Stimulated activated CD4-positive, alpha-beta T cell treated with anti-CD3 and anti-CD28 coated beads, TNF-alpha, amount 100 ng/mL, for 1 hour (primary cell): Measurements from ENCODE around the gene KLHL10.

ENCODE experiments used
- DNase-seq, 3 donors: peaks; one replicate each; pipeline ENCODE4 v3.0.0-alpha.2; 2020; ENCODE audit warnings: low read depth in 3 of 3, low spot score in 1 of 3

Gene KLHL10

DNA sequence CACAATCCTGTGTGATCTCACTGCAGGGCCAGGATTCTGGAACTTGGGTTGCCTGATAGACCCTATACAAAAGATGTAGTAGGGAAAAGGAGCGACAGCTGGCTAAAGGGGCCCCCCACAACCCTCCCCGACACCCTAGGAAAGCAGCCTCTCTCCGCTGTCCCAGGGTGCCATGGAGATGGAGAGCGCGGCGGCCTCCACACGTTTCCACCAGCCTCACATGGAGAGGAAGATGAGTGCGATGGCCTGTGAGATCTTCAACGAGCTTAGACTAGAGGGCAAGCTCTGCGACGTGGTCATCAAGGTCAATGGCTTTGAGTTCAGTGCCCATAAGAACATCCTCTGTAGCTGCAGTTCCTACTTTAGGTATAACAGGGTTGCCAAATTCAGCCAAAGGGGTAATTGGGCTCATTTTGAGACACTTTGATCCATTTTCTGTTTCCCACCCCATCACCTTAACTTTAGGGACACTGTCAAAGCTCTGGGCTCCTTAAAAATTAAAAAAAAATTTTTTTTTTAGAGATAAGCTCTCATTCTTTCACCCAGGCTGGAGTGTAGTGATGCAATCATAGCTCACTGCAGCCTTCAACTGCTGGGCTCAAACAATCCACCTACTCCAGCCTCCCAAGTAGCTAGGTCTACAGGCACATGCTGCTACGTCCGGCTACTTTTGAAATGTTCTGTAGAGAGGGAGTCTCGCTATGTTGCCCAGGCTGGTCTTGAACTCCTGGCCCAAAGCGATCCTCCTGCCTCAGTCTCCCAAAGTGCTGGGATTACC is at the start of gene KLHL10:
Gene KLHL10 (plus strand): TSS at position 65 of the 778 bp plus-strand sequence. CDS start 108 bp downstream, at position 173.
- no peak for DNase-seq

DNA sequence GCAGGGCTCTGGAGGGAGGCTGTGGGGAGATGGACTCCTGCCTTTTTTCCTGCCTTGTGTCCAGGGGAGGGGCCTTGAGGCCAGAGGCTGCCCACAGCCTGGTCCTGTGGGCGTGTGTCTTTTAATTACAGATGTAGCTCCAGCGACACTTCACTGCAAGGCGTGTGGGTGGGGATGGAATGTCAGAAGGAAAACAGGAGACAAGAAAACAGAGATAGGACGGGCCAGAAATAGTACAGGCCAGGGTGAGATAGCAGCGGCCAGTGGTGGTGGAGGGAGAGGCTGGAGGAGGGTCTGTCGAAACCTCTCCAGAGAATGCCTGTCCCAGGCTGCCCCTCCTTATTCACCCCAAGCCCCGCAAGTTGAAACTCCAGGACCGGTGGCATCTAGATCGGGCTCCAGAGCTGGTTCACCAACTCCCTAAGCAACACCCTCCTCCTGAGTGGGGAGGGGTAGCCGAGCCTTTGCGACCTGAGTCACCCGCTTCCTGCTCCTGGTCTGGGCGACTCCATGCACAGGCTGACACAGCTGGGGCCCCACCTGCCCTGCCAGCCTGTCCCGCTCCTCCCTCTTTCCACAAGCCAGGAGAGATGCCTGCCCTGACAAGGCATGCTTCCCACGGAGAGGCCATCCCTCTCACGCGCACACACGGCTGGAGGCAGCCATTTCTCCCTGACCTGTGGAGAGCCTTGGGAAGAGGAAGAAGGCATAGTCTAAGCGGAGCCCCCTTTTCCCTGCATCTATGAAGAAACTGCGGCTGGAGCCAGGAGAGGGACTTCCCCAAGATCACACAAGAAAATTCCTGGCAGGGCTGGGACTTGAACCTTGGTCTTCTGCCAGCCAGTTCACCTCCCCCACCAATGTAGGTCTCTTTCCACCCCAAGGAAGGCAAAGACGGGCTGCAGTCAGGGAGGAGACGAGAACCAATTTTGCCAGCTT is 44.5 kb upstream of the KLHL10 start:
- no peak for DNase-seq

DNA sequence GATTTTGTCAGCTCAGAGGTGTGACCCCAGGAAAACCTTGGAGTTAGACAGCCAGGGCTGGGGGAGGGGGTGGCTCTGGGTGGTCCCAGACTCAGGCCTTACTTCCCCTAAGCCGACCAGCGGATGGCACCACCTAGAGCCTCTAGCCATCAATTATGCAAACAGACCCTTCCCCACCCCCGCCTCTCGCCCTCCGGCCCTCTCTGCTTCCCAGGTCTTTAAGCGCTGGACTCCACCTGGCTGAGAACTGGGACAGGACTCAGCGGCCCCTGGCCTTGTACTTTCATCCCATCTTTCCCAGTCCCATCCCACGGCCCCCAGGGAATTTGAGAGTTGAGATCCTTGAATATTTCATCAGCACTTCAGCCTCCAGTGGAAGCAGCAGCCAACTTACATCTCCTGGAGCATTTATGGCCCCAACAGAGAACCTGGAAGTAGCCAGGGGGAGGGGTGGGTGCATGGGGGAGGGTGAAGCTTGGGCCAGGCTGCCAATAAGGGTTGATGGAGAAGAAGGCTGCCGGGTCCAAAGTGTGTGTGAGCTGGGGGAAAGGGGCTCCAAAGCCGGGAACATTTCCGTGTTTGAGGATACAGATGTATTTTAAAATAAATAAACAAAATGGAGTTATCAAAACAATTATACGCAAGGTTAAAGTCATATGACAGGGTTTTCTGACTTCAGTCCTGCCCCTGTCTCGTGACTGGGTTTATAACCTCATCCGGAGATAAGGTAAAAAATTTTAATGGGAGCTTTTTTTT is 43.7 kb upstream of the KLHL10 start:
- DNase-seq: no peak

DNA sequence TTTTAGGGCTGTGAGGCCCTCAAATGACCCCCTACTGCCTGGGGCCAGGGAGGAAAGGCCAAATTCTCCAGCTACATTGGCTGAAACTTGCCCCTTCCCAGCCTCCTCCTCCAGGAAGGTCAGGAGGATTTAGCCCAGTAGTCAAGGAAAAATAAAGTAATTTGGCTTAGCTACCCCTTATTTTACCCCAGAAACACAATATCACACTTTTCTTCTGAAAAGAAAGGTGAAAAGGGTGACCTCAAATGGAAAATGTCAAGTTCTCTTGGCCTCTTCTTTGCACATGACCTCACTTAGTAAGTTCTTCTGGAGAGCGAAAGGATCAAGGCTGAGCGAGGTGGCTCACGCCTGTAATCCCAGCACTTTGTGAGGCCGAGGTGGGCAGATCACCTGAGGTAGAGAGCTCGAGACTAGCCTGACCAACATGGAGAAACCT is 43.1 kb upstream of the KLHL10 start:
- no peak for DNase-seq

DNA sequence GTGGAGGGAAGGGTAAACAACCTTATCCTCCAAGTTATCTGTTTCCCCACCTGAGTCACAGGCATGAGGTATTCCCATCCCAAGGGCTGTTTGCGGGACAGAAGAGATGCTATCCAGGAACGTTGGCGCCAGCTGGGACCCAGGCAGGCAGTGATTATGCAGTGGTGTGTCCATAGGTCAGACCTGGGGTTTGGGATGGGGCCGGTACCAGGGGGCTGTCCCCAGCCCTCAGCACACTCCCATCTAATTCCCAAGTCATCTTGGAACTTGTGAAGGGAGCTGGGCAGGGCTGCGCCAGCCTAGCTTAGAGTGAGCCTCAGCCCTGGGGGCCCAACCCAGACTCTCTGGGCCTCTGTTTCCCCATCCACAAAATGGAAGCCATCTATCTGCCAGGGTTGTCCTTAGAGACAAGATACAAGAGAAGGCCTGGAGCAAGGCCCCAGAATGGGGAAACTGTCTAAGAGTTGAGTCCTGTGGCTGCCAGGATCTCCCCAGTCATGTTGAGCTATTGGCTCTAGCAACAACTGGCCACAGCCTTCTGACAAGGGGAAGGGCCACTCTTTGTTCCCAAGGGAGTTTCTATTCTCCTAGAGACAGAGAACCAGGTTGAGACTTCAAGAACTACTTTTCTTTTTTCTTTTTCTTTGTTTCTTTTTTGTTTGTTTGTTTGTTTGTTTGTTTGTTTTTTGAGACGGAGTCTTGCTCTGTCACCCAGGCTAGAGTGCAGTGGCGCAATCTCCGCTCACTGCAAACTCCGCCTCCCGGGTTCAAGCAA is 41.3 kb upstream of the KLHL10 start:
- DNase-seq: no peak

DNA sequence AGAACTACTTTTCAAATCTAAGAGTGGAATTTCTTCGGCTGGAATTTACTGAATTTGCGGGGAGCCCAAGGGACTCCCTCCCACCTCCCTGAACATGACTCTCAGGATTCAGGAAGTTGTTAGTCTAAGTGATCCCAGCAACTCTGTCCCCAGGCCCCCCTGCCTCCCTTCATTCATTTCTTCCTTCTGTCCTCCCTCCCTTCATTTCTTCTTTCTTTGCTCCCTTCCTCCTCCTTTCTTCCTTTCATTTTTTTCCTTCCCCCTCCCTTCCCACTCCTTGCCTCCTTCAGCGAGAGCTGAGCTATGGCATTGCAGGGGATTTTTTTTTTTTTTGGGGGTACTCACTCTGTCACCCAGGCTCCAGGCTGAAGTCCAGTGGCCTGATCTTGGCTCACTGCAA is 40.2 kb upstream of the KLHL10 start:
- DNase-seq: no peak

DNA sequence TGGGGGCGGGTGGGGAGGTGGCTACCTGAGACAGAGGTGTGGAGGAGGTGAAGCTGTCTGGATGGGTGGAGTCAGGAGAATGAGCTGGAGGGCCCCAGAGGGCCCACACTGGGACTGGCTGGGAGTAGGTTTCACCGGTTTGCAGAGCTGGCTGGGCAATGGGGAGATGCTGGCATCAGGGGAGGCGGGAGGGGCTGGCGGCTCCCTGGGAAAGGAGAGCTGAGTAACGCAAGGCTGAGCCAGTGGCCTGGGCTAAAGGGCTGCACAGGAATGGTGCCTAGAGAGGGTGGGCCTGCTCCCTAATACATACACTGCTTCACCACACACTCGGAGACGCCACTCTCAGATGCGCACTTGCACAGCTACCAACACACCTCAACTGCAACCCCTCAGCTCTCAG is 38.3 kb upstream of the KLHL10 start:
- DNase-seq: no peak

DNA sequence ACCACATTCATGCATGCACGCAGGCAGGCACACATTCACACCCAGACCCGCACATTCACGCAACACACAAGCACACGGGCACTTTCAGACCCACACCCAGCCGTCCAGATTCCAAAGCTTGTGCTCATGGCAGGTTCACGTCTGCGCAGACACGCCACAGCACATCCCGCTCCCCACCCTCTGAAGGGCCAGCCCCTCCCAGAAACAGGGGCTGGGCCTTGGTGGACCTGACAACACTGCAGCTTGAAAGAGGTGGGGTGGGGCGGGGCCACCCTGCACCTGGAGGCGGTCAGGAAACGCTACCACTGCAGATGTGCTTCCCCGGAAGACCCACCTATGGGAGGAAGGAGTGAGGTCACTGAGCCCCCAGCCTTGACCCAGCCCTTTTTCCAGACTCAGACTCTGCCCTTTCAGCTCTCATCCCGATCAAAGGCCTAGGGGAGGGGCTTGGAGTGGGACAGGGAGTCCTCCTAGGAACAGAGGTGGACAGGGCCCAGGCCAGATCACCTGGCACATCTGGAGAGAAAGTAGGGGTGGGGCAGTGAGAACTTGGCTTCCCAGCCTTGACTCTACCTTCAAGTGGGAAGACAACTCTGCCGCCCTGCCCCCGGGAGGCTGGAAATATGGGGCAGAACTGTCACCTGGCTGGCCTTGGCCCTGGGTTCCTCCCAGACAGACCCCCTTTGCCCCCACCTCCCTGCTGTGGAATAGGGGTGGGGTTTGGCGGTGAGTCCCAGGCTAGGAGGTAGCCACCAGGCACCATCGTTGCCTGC is 36.8 kb upstream of the KLHL10 start:
- no peak for DNase-seq

DNA sequence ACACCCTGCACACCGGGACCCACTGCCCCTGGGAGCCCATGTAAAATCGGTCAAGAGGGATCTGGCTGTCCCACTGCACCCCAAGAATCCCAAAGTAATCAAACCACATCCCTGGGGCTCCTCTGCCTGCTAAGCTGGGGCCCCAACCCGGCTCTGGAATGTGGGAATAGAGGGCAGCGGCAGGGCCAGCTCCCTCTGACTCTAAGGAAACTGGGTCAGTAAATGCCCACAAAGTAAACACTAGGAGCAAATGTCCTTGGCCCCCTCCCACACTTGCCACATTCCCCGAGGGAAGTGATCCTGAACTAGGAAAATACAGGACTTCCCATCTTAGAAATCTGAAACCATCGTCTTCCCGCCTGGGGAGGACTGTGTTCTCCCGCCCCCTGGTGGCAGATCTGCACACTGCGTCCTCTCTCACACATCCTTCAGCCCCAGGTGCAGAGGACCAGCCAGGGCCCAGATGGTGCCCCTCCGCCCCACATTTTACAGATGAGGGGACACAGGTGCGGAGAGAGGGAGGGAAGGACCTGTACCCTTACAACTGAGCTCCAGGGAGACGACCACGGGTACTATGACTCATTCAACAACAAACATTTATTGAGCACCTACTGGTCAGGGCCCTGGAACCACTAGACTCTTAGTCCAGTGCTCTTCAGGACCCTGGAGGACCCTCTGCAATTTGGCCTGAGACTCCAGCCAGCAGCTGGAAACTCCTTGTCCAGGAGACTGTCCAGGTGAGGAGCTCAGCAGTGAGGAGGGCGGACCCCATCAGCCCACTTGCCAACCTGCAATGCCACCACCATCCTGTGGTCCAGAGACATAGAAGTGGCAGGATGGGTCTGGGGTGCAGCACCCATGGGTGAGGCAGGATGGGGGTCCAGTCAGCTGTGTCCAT is 36.0 kb upstream of the KLHL10 start:
- peak; percentile 31 to 73 (median 51) for DNase-seq

DNA sequence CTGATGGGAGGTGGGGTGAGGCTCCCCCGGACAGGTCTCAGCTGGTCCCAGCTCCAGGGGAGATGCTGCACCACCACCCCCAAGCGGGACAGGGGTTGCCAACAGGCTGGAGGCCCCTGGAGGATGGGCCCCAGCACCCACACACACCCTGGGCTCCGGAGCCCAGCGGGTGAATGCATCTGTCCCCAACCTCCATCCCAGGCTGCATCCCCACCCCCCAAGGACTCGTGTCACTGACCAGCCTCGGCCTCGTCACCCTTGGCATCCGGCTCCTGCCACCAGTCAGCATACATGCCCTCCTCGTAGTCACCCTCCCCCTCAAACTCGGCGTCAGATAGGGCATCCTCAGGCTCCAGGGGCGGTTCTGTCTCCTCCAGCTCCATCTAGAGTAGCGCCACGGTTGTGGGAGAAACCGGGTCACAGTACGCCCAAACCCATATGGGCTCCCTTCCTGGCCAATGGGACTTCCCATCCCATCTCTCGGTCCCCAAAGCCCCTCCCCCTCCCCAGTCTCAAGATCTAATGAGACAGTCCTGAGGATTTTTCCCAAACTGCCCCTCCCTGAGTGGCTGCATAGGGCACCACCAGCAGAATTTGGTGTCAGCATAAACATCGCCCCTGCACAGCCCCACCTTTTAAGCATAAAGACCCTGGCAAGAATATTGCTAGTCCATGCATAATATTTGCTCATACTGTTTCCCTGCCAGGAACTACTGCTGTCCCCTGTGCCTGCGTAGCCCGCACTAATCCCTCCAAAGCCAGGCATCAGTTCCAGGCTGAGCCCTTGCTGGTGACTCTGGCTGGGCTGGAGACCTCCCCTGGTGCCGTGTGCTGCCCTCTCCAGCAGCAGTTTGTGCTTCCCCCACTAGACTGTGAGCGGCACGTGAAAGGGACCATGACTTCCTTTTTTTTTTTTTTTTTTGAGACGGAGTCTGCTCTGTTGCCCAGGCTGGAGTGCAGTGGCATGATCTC is 34.3 kb upstream of the KLHL10 start:
- DNase-seq: no peak

DNA sequence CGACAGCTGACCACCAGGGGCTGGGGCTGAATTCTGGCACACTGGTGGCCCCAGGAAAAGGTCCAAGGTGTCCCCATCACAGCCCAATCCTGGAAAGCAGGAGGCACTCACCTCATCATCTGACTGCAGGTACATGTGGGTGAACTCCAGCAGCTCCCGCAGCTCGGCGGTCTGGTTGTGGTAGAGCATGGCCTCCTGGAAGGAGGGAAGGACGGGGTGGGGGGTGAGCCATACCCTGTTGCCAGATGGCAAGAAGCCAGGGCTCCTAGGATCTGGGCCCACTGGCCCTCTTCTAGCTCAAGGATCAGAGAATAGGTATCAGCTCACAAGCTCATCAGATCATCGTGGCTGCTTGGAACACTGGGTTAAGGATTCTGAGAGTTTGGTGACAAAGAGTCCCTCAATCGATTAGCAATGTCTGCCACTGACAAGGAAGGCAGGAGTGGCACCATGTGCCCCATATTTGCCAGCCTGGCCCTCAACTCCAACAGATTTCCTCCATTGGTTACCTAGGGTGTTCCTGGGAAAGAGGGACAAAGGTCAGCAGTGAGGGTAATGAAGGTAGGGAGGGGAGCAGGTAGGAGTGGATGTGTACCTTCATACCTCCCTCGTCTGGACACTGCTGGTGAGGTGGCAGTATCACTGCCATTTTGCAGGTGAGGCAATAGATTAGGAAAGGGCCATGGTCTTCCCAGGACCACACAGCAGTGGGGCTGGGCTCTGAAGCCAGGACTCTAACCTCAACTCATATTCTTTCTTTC is 30.8 kb upstream of the KLHL10 start:
- no peak for DNase-seq

DNA sequence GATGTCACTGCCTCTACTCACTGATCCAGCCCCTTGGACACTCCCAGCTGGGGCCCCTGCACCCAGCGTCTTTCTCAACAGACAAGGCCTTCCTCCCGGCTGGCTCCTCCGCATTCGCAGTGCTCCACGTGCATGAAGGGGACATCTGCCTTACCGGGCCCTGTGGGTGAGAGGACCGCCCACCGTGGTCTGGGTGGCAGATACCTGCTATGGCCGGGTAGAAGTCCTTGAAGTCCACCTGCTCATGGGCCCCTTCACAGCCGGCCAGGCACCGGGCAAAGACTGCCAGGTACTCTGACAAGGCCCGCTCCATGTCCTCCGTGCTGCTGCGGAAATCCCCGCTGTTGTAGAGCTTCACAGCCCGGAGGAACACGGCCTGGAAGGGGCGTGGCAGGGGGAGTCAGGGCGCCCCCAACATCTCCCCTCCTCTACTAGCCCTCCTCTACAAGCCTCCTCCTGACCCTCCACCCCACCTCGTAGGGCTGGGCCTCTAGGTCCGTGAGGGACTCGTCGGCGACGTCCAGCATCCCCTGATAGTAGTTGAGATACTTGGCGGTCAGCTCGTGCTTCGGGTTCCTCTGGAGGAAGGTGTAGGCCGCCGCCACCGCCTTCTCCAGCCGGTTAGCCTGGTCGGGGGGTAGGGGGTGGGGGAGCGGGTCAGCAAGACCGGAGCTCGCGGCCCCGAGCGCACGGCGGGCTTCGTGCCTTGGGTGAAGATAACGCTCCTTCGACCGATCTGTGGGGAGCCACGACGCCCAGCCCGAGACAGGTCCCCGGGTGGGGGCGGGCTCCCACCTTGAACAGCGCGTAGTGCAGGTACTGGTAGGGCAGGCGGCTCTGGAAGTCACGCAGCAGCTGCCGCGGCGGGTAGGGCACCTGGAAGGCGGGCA is 26.7 kb upstream of the KLHL10 start:
- DNase-seq: no peak

DNA sequence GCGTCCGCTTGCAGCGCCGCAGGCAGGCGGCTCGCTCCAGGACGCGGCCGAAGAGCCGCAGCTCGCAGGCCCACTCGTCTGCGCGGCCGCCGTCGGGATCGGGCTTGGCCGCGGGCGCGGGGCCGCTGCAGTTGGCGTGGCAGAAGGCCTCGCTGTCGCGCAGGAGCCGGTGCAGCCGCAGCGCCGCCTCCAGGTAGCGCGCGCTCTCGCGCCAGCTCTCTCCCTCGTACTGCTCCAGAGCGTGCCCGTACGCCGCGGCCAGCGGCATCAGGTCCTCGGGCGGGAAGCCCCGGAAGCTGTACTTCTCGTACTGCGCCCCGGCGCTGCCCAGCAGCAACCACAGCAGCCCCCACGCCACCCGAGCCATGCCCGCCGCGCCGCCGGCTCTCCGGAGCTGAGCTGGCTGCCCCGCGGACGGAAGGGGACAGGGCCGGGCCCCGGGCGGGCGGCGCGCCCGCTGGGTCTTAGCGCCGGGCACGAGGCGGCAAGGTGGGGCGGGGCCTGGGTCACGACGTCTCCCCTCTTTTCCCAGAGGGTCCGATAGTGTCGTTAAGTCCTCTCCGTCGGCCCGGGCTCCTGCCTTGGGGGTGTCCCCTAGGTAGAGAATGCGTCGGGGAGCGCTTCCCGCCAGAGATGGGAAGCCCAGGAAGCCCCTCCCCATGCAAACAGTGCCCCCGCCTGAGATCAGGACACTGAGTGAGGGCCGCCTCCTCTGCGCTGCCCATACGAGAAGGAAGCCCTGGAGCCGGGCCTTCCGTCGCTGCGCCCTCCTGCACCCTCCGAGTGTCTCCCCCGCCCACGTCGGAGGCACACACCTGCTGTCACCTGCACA is 25.9 kb upstream of the KLHL10 start, which contains the start of gene P3H4:
Gene P3H4 (minus strand): TSS at position 401 of the 832 bp plus-strand sequence. CDS start 34 bp downstream, at position 367.
- DNase-seq: peak in 2 of 3 donors; percentile 34 to 61

DNA sequence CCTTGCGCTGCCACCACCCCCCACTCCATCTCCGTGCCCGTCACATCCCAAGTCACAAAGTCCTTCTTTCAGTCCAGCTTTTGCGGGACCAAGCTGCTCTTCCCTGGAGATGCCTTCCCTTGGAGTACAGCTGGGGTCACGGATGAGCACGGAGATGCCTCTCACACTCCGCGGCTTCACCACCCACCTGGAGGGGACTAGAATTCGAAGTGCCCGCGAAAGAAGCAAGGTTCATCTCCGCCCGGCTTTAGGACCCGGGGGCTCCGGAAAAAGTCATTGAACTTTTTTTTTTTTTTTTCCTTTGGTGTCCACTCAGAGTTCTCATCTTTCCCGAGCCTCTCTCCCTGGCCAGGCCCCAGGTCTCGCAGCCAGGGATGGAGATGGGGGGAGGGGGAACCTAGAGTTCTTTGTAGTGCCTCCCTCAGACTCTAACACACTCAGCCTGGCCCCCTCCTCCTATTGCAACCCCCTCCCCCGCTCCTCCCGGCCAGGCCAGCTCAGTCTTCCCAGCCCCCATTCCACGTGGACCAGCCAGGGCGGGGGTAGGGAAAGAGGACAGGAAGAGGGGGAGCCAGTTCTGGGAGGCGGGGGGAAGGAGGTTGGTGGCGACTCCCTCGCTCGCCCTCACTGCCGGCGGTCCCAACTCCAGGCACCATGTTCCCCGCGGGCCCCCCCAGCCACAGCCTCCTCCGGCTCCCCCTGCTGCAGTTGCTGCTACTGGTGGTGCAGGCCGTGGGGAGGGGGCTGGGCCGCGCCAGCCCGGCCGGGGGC is 25.1 kb upstream of the KLHL10 start, which contains the start of gene FKBP10:
Gene FKBP10 (plus strand): TSS at position 624 of the 771 bp plus-strand sequence. CDS start 31 bp downstream, at position 655.
- no peak for DNase-seq
